ENCODE results near the gene CARS1.
A peak's percentile ranks its signal among the peaks of the same experiment; 100 is the strongest.

CARS1 gene

GRCh38 chr11:2955906-2956476, 101.2 kb downstream of the CARS1 start:
- DNase-seq (ENCODE audit: low read depth), result no peak

- DNase-seq (ENCODE audit: low read depth), result no peak
Observed at GRCh38 chr11:2954263-2954662, 103.0 kb downstream of the CARS1 start.

- DNase-seq (ENCODE audit: low read depth), result no peak
Observed at GRCh38 chr11:2952290-2952689, 104.9 kb downstream of the CARS1 start.

GRCh38 chr11:2951231-2952110, 105.8 kb downstream of the CARS1 start:
- peak; percentile 92 for DNase-seq (ENCODE audit: low read depth)
